Measurements from ENCODE around the gene FUBP3.

The FUBP3 gene

GRCh38 chr9:130590305-130590704 lies 10.9 kb downstream of the FUBP3 start:
- no peak for DNase-seq (ENCODE audit: low read depth)
- no peak overlapping the region for H3K4me3 ChIP-seq (ENCODE audit: low read length)
- no peak for TF ChIP-seq CTCF (conservative IDR thresholded peaks at IDR 0.05; ENCODE audit: low read length)

GRCh38 chr9:130593020-130593419 lies 13.6 kb downstream of the FUBP3 start:
- no peak for DNase-seq (ENCODE audit: low read depth)
- no peak overlapping the region for H3K4me3 ChIP-seq (ENCODE audit: low read length)
- no peak for TF ChIP-seq CTCF (conservative IDR thresholded peaks at IDR 0.05; ENCODE audit: low read length)

GRCh38 chr9:130597228-130597627 lies 17.9 kb downstream of the FUBP3 start:
- no peak overlapping the region for H3K4me3 ChIP-seq (ENCODE audit: low read length)
- TF ChIP-seq CTCF (conservative IDR thresholded peaks at IDR 0.05; ENCODE audit: low read length), result no peak
- DNase-seq (ENCODE audit: low read depth), result no peak

GRCh38 chr9:130598188-130598587 lies 18.8 kb downstream of the FUBP3 start:
- no peak overlapping the region for H3K4me3 ChIP-seq (ENCODE audit: low read length)
- DNase-seq (ENCODE audit: low read depth), result no peak
- TF ChIP-seq CTCF (conservative IDR thresholded peaks at IDR 0.05; ENCODE audit: low read length), result no peak

GRCh38 chr9:130599625-130600024 lies 20.2 kb downstream of the FUBP3 start:
- H3K4me3 ChIP-seq (ENCODE audit: low read length), result no peak overlapping the region
- TF ChIP-seq CTCF (conservative IDR thresholded peaks at IDR 0.05; ENCODE audit: low read length), result no peak
- DNase-seq (ENCODE audit: low read depth), result no peak

GRCh38 chr9:130601100-130601499 lies 21.7 kb downstream of the FUBP3 start:
- no peak overlapping the region for H3K4me3 ChIP-seq (ENCODE audit: low read length)
- no peak for TF ChIP-seq CTCF (conservative IDR thresholded peaks at IDR 0.05; ENCODE audit: low read length)
- DNase-seq (ENCODE audit: low read depth), result no peak

- DNase-seq (ENCODE audit: low read depth), result no peak
- no peak for TF ChIP-seq CTCF (conservative IDR thresholded peaks at IDR 0.05; ENCODE audit: low read length)
- H3K4me3 ChIP-seq (ENCODE audit: low read length), result no peak overlapping the region
Measured at GRCh38 chr9:130604295-130604694, 24.9 kb downstream of the FUBP3 start.

All from AG10803 (cell line).